H9 (cell line): ENCODE data around the gene TP73. TPM values are rescaled to one million over a fixed set of nuclear protein-coding genes. Genes with fewer than 3 reads are reported as not detected.

Experiments used
- DNase-seq: peaks from one replicate; pipeline ENCODE4 v3.0.0-alpha.2; 2017
- H2AFZ ChIP-seq: one replicate; pipeline ENCODE4 v1.6.1; 2013; ENCODE audit warnings: mild to moderate bottlenecking, low read length, control low read depth, moderate library complexity
- H2AK5ac ChIP-seq: 2 replicates; pipeline ENCODE4 v1.6.1; 2013; ENCODE audit warnings: low read length, control low read depth, mixed read lengths; ENCODE audit not compliant: insufficient read length
- H2BK120ac ChIP-seq: one replicate; pipeline ENCODE4 v1.6.1; 2013; ENCODE audit warnings: low read depth, mild to moderate bottlenecking, low read length, control low read depth, inconsistent platforms; ENCODE audit not compliant: poor library complexity, severe bottlenecking
- H2BK12ac ChIP-seq: 2 replicates; pipeline ENCODE4 v1.6.1; 2013; ENCODE audit warnings: low read length, control low read depth, mixed read lengths, low read depth; ENCODE audit not compliant: insufficient read length
- H2BK15ac ChIP-seq: 2 replicates; pipeline ENCODE4 v1.6.1; 2013; ENCODE audit warnings: low read depth, low read length, control low read depth
- H2BK20ac ChIP-seq: one replicate; pipeline ENCODE4 v1.6.1; 2013; ENCODE audit warnings: low read depth, mild to moderate bottlenecking, low read length, control low read depth, inconsistent platforms; ENCODE audit not compliant: poor library complexity, severe bottlenecking
- H2BK5ac ChIP-seq: 2 replicates; pipeline ENCODE4 v1.6.1; 2013; ENCODE audit warnings: low read length, control low read depth, mixed read lengths; ENCODE audit not compliant: insufficient read length
- H3K14ac ChIP-seq: 2 replicates; pipeline ENCODE4 v1.6.1; 2013; ENCODE audit warnings: low read length, control low read depth; ENCODE audit not compliant: insufficient read depth
- H3K18ac ChIP-seq: 2 replicates; pipeline ENCODE4 v1.6.1; 2013; ENCODE audit warnings: low read depth, mild to moderate bottlenecking, mixed read lengths, low read length, control low read depth; ENCODE audit not compliant: insufficient read length
- H3K23ac ChIP-seq: 2 replicates; pipeline ENCODE4 v1.6.1; 2013; ENCODE audit warnings: low read length, control low read depth, mixed read lengths, low read depth; ENCODE audit not compliant: insufficient read length
- H3K23me2 ChIP-seq: 2 replicates; pipeline ENCODE4 v1.6.1; 2013; ENCODE audit warnings: low read depth, mild to moderate bottlenecking, mixed read lengths, low read length, control low read depth; ENCODE audit not compliant: insufficient read length, poor library complexity, severe bottlenecking
- H3K27ac ChIP-seq: 2 replicates; pipeline ENCODE4 v1.5.1; 2013; ENCODE audit warnings: low read length, control low read depth, mixed read lengths, low read depth; ENCODE audit not compliant: insufficient read length
- H3K27me3 ChIP-seq: 2 replicates; pipeline ENCODE4 v1.6.1; 2013; ENCODE audit warnings: low read length, control low read depth, inconsistent platforms; ENCODE audit not compliant: insufficient read depth
- H3K4ac ChIP-seq: 2 replicates; pipeline ENCODE4 v1.6.1; 2013; ENCODE audit warnings: low read depth, mild to moderate bottlenecking, control low read depth, inconsistent platforms, low read length, moderate library complexity
- H3K4me1 ChIP-seq: 2 replicates; pipeline ENCODE4 v1.6.1; 2013; ENCODE audit warnings: low read length, control low read depth, inconsistent platforms; ENCODE audit not compliant: insufficient read depth
- H3K4me2 ChIP-seq: 2 replicates; pipeline ENCODE4 v1.6.1; 2013; ENCODE audit warnings: low read length, control low read depth, mixed read lengths; ENCODE audit not compliant: insufficient read length, insufficient read depth
- H3K56ac ChIP-seq: 2 replicates; pipeline ENCODE4 v1.6.1; 2013; ENCODE audit warnings: low read depth, mild to moderate bottlenecking, mixed read lengths, low read length, control low read depth; ENCODE audit not compliant: insufficient read length
- H3K79me1 ChIP-seq: 2 replicates; pipeline ENCODE4 v1.6.1; 2013; ENCODE audit warnings: low read depth, mild to moderate bottlenecking, moderate library complexity, low read length, control low read depth, inconsistent platforms; ENCODE audit not compliant: insufficient read depth, poor library complexity, severe bottlenecking
- H3K79me2 ChIP-seq: 2 replicates; pipeline ENCODE4 v1.6.1; 2013; ENCODE audit warnings: low read length, control low read depth, inconsistent platforms; ENCODE audit not compliant: insufficient read depth
- H3K9ac ChIP-seq: 2 replicates; pipeline ENCODE4 v1.6.1; 2013; ENCODE audit warnings: low read length, control low read depth, mixed read lengths; ENCODE audit not compliant: insufficient read length; ENCODE audit errors: extremely low read depth
- H3K9me3 ChIP-seq: one replicate; pipeline ENCODE4 v1.6.1; 2013; ENCODE audit warnings: low read depth, low read length, inconsistent platforms; ENCODE audit not compliant: control insufficient read depth
- H3T11ph ChIP-seq: one replicate; pipeline ENCODE4 v1.6.1; 2013; ENCODE audit warnings: mild to moderate bottlenecking, low read length, control low read depth, inconsistent platforms
- H4K20me1 ChIP-seq: one replicate; pipeline ENCODE4 v1.6.1; 2013; ENCODE audit not compliant: control insufficient read depth, insufficient read length, insufficient read depth
- H4K5ac ChIP-seq: 2 replicates; pipeline ENCODE4 v1.6.1; 2013; ENCODE audit warnings: low read depth, mild to moderate bottlenecking, mixed read lengths, low read length, control low read depth; ENCODE audit not compliant: insufficient read length
- H4K8ac ChIP-seq: replicated peaks from 2 replicates; pipeline ENCODE4 v1.6.1; 2013; ENCODE audit warnings: low read length, control low read depth, mixed read lengths, low read depth; ENCODE audit not compliant: insufficient read length
- H4K91ac ChIP-seq: 2 replicates; pipeline ENCODE4 v1.6.1; 2013; ENCODE audit warnings: low read depth, mild to moderate bottlenecking, moderate library complexity, mixed read lengths, low read length, control low read depth; ENCODE audit not compliant: insufficient read length
- H3K27ac Mint-ChIP-seq, 3 experiments: 2 replicates in 2 of 3; 3 replicates in 1 of 3; pipeline ENCODE4 v1.8.0; 2020 to 2021; ENCODE audit warnings: mixed read lengths in 3 of 3, mild to moderate bottlenecking in 1 of 3, moderate library complexity in 1 of 3
- H3K27me3 Mint-ChIP-seq: 2 replicates; pipeline ENCODE4 v1.8.0; 2021; ENCODE audit warnings: low read depth, mild to moderate bottlenecking, moderate library complexity, mixed read lengths
- H3K36me3 Mint-ChIP-seq, 3 experiments: 2 replicates in 2 of 3; 3 replicates in 1 of 3; pipeline ENCODE4 v1.8.0; 2020 to 2021; ENCODE audit warnings: low read depth in 3 of 3, mixed read lengths in 3 of 3; ENCODE audit not compliant: insufficient read depth in 1 of 3
- H3K4me1 Mint-ChIP-seq, 2 experiments: 2 replicates each; pipeline ENCODE4 v1.8.0; 2020; ENCODE audit warnings: mixed read lengths in 2 of 2
- H3K4me3 Mint-ChIP-seq, 2 experiments: 2 replicates in 1 of 2; 3 replicates in 1 of 2; pipeline ENCODE4 v1.8.0; 2020 to 2021; ENCODE audit warnings: mild to moderate bottlenecking in 2 of 2, mixed read lengths in 2 of 2, moderate library complexity in 1 of 2
- H3K9me3 Mint-ChIP-seq, 2 experiments: 2 replicates in 1 of 2; 3 replicates in 1 of 2; pipeline ENCODE4 v1.8.0; 2020; ENCODE audit warnings: mild to moderate bottlenecking in 2 of 2, mixed read lengths in 2 of 2, moderate library complexity in 1 of 2
- WGBS: extraction: QIAGEN DNeasy Blood & Tissue Kit; methylation state at CpG from one replicate; pipeline ENCODE4 v1.1.7; 2013; ENCODE audit warnings: missing lambda C conversion rate, low lambda C conversion rate, mixed read lengths; ENCODE audit not compliant: insufficient read length; ENCODE audit errors: extremely low coverage; 5-methylcytosine and 5-hydroxymethylcytosine counted together
- total RNA-seq: library from RNA; stranded (reverse); gene quantifications from 2 replicates; pipeline ENCODE4 v1.2.1, GENCODE V29; 2021
- TF ChIP-seq, protein P1 (sequence below): fragments of 200-600 bp; sonication (generic); conservative IDR thresholded peaks from 3 replicates; pipeline ENCODE4 v1.8.0; 2021; ENCODE audit warnings: antibody characterized with exemption, mild to moderate bottlenecking

The TP73 gene
- total RNA-seq, 1 experiment from 2014 or later, result 4.7 TPM

DNA sequence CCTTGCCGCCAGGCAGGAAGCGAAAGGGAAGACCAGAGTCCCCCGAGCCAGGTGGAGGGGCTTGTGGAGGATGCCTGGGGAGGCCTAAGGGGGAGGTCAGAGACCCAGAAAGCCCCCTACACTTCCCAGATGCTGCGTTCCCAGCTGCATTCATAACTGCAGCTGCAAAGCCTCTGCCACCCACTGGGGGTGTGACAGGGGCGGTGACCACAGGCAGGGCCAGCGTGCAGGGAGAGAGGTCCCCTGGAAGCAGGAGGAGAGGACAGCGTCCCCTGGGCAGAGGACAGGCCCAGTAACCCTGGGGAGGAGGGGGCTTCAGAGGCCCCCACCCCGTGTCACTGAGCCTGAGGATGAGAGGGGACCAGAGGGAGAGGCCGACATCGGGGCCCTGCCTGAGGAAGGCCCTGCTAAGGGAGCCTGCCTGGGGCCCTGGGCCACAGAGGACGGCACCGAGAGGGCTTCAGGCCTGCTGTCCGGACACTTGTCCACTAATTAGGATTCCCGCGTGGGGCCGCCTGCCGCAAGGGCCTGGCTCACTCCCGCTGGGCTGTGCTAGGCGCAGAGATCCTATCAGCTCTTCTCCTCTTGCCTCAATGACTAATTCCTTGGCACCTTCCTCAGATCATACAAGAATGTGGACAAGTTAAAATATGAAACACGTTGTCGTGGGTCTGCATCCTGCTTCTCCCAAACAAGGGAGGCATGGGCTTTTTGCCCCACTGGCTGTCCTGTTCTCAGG is 50.8 kb downstream of the TP73 start:
- no peak overlapping the region for H3K4me3 Mint-ChIP-seq
- no peak overlapping the region for H2AK5ac ChIP-seq
- no peak overlapping the region for H2BK5ac ChIP-seq
- no peak overlapping the region for H3K4me2 ChIP-seq
- no peak for DNase-seq
- H4K8ac ChIP-seq, result no peak overlapping the region
- no peak overlapping the region for H3K4ac ChIP-seq
- H3K9ac ChIP-seq, result no peak overlapping the region
- H2BK15ac ChIP-seq, result no peak overlapping the region
- no peak overlapping the region for H3K27ac ChIP-seq
- H3K14ac ChIP-seq, result no peak overlapping the region; the same call in 1 of the 2 replicates
- no peaks in the 10 kb centered on the region for H3K4me1 ChIP-seq
- no peak overlapping the region for H2BK120ac ChIP-seq
- no CpG with 5 or more reads among the region's 21 CpGs for WGBS
- H4K91ac ChIP-seq, result no peak overlapping the region
- no peak overlapping the region for H3T11ph ChIP-seq
- no peaks in the 10 kb centered on the region for H3K27me3 ChIP-seq
- no peak overlapping the region for H2BK12ac ChIP-seq
- no peaks in the 10 kb centered on the region for H4K20me1 ChIP-seq
- no peak overlapping the region for H3K56ac ChIP-seq
- no peak overlapping the region for H2BK20ac ChIP-seq
- H3K27ac Mint-ChIP-seq, result no peak overlapping the region
- no peaks in the 10 kb centered on the region for H3K9me3 ChIP-seq
- peaks cover 9 to 23% of the 10 kb centered on the region in 2 experiments for H3K4me1 Mint-ChIP-seq
- H3K23ac ChIP-seq, result no peak overlapping the region
- TF ChIP-seq, protein P1, sequence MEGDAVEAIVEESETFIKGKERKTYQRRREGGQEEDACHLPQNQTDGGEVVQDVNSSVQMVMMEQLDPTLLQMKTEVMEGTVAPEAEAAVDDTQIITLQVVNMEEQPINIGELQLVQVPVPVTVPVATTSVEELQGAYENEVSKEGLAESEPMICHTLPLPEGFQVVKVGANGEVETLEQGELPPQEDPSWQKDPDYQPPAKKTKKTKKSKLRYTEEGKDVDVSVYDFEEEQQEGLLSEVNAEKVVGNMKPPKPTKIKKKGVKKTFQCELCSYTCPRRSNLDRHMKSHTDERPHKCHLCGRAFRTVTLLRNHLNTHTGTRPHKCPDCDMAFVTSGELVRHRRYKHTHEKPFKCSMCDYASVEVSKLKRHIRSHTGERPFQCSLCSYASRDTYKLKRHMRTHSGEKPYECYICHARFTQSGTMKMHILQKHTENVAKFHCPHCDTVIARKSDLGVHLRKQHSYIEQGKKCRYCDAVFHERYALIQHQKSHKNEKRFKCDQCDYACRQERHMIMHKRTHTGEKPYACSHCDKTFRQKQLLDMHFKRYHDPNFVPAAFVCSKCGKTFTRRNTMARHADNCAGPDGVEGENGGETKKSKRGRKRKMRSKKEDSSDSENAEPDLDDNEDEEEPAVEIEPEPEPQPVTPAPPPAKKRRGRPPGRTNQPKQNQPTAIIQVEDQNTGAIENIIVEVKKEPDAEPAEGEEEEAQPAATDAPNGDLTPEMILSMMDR, result 0 out of 3 replicates have a peak, but pooled peaks have one; percentile 23
- no peaks in the 10 kb centered on the region for H3K36me3 Mint-ChIP-seq
- H3K27me3 Mint-ChIP-seq, result peaks cover 20% of the 10 kb centered on the region
- no peaks in the 10 kb centered on the region for H3K79me2 ChIP-seq
- H3K23me2 ChIP-seq, result no peaks in the 10 kb centered on the region
- H3K18ac ChIP-seq, result no peak overlapping the region
- H4K5ac ChIP-seq, result no peak overlapping the region
- no peaks in the 10 kb centered on the region for H3K79me1 ChIP-seq
- no peak overlapping the region for H2AFZ ChIP-seq
- H3K9me3 Mint-ChIP-seq, result no peaks in the 10 kb centered on the region
